Liver (tissue), 3 donors: ENCODE measurements around the gene ACACB.

Experiments
- CTCF ChIP-seq: fragments of 150-350 bp; IDR thresholded peaks from 2 replicates; pipeline ENCODE4 v1.5.1; 2017; ENCODE audit warnings: improper control_type of control experiment, low read depth, low read length; ENCODE audit not compliant: missing input control
- EGR1 ChIP-seq, 2 donors: IDR thresholded peaks; 2 replicates each; pipeline ENCODE4 v1.6.1; 2016 to 2018; ENCODE audit warnings: antibody characterized with exemption in 2 of 2, low read depth in 2 of 2
- FOXA2 ChIP-seq: IDR thresholded peaks from 2 replicates; pipeline ENCODE4 v1.6.1; 2016; ENCODE audit warnings: antibody characterized with exemption
- JUND ChIP-seq, 2 donors: IDR thresholded peaks; 2 replicates each; pipeline ENCODE4 v1.6.1; 2016; ENCODE audit warnings: antibody characterized with exemption in 2 of 2
- MAX ChIP-seq: IDR thresholded peaks from 2 replicates; pipeline ENCODE4 v1.6.1; 2016; ENCODE audit warnings: antibody characterized with exemption
- NR2F2 ChIP-seq: IDR thresholded peaks from 2 replicates; pipeline ENCODE4 v1.6.1; 2016; ENCODE audit warnings: antibody characterized with exemption
- RAD21 ChIP-seq, 2 donors: IDR thresholded peaks; 2 replicates each; pipeline ENCODE4 v1.6.1; 2016; ENCODE audit warnings: antibody characterized with exemption in 2 of 2, mild to moderate bottlenecking in 2 of 2
- REST ChIP-seq: IDR thresholded peaks from 2 replicates; pipeline ENCODE4 v1.6.1; 2016; ENCODE audit warnings: antibody characterized with exemption, mild to moderate bottlenecking
- RXRA ChIP-seq, 2 donors: IDR thresholded peaks; 2 replicates each; pipeline ENCODE4 v1.6.1; 2017 to 2018; ENCODE audit warnings: antibody characterized with exemption in 2 of 2, mild to moderate bottlenecking in 1 of 2
- SP1 ChIP-seq: IDR thresholded peaks from 2 replicates; pipeline ENCODE4 v1.6.1; 2018; ENCODE audit warnings: antibody characterized with exemption, mild to moderate bottlenecking
- YY1 ChIP-seq: IDR thresholded peaks from 2 replicates; pipeline ENCODE4 v1.6.1; 2016; ENCODE audit warnings: antibody characterized with exemption, mild to moderate bottlenecking
- TF ChIP-seq, protein P1 (sequence below): IDR thresholded peaks from 2 replicates; pipeline ENCODE4 v1.6.1; 2016; ENCODE audit warnings: antibody characterized with exemption
- donor health status: healthy.
- donor health status: healthy.

DNA sequence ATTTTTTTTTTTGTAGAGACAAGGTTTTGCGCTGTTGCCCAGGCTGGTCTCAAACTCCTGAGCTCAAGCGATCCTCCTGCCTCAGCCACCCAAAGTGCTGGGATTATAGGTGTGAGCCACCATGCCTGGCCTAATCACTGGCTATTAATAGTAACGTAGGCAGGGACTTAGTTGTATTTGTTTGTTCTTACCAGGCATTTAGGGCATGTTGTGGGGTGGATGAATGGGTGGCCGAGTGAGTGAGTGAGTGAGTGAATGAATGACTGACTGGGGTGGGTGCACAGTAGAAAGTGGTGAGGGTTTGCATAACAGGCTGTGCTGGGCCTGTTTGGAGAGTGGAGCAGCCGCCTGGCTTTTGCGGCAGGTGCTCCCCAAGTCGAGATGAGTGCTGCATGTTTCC lies 105.7 kb downstream of the ACACB start:
- TF ChIP-seq CTCF, result no peak
- TF ChIP-seq, protein P1, sequence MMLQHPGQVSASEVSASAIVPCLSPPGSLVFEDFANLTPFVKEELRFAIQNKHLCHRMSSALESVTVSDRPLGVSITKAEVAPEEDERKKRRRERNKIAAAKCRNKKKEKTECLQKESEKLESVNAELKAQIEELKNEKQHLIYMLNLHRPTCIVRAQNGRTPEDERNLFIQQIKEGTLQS, result no peak
- TF ChIP-seq EGR1 (IDR thresholded peaks at IDR 0.05; ENCODE audit: low read depth in 2 of 2), result no peak
- no peak for TF ChIP-seq YY1
- no peak for TF ChIP-seq RAD21 (IDR thresholded peaks at IDR 0.05)
- no peak for TF ChIP-seq RXRA (IDR thresholded peaks at IDR 0.05)
- no peak for TF ChIP-seq JUND (IDR thresholded peaks at IDR 0.05)
- no peak for TF ChIP-seq NR2F2
- TF ChIP-seq SP1, result no peak
- TF ChIP-seq FOXA2, result no peak
- no peak for TF ChIP-seq MAX
- TF ChIP-seq REST, result no peak
